PC-3 (cell line): ENCODE results near the gene C10orf143.

ENCODE experiments used
- CTCF ChIP-seq: fragments of 300-600 bp; sonication (generic); conservative IDR thresholded peaks from 2 replicates; pipeline ENCODE4 v1.5.1; 2017; ENCODE audit warnings: antibody characterized with exemption, low read depth, mild to moderate bottlenecking, low read length
- EZH2phosphoT487 ChIP-seq: fragments of 300-600 bp; sonication (generic); IDR thresholded peaks from 2 replicates; pipeline ENCODE4 v1.6.1; 2018; ENCODE audit warnings: mild to moderate bottlenecking, antibody characterized with exemption, low read length, borderline replicate concordance

- TF ChIP-seq CTCF: no peak
- TF ChIP-seq EZH2phosphoT487: no peak
Measured at GRCh38 chr10:130067893-130068292, 42.7 kb downstream of the C10orf143 start.
